ENCODE results near the gene FAM193B. TPM values are rescaled to one million over a fixed set of nuclear protein-coding genes. Genes with fewer than 3 reads are reported as not detected.

FAM193B gene
- total and polyA plus RNA-seq, 4 donors = 14.3 to 31.8 (median 15.8) TPM

DNA sequence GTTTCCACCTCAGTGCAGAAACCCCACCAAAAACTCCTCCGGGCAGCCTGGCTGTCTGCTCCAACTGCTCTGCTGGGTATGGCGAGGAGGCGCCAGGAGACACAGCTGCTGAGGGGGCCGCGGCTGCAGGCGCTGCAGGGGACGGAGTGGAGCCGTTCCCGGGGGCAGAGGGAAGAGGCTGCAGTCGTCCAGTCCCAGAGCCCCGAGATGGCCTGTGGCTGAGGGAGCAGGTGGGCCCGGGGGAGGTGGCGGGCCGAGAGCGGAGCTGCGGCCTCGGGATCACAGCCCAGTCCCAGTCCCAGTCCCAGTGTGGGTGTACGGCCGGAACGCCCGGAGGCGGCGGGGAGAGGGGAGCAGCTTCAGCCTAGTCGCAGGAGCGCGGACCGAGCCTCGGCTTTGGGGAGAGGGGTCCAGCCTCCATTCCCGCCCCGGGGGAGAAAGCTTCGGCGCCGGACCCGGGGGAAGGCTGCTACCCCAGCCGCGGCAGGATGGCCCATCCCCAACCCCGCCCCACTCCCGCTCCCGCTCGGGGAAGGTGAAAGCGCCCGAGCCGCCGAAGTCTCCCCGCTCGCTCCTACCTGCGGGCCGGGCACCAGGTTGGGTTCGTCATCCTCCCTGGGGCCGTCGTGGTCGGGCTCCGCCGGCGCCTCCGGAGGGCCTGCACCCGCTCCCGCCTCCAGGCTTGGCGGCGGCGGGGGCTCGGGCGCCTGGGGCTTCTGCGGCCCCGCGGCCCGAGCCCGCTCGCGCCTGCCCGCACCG, 513 bp downstream of the FAM193B start:
- Histone ChIP-seq H3K4me1 (ENCODE audit: control insufficient read depth in 4 of 4, insufficient read depth in 4 of 4, low read length in 3 of 4) (peaks cover 9 to 21% (median 18%) of the 10 kb centered on the region in 4 donors), H3K27me3 (ENCODE audit: control insufficient read depth in 4 of 4, insufficient read depth in 4 of 4, low read length in 3 of 4) (no peaks in the 10 kb centered on the region), H3K27ac (ENCODE audit: low read depth in 1 of 2, low read length in 2 of 2) (peak overlapping the region; percentile 70 to 77), H3K36me3 (ENCODE audit: control insufficient read depth in 4 of 4, insufficient read depth in 3 of 4, low read depth in 1 of 4, low read length in 3 of 4) (peaks cover 0 to 4% (median 3%) of the 10 kb centered on the region in 4 donors), H3K9me3 (ENCODE audit: control insufficient read depth in 4 of 4, low read length in 3 of 4) (no peaks in the 10 kb centered on the region), H3K9ac (ENCODE audit: low read depth in 1 of 2, low read length in 2 of 2) (peak overlapping the region in 1 of 2 donors; percentile 54), H3K4me3 (ENCODE audit: low read depth in 1 of 3, low read length in 3 of 3) (peak overlapping the region; percentile 69 to 98 (median 92))
- TF ChIP-seq, protein P1, sequence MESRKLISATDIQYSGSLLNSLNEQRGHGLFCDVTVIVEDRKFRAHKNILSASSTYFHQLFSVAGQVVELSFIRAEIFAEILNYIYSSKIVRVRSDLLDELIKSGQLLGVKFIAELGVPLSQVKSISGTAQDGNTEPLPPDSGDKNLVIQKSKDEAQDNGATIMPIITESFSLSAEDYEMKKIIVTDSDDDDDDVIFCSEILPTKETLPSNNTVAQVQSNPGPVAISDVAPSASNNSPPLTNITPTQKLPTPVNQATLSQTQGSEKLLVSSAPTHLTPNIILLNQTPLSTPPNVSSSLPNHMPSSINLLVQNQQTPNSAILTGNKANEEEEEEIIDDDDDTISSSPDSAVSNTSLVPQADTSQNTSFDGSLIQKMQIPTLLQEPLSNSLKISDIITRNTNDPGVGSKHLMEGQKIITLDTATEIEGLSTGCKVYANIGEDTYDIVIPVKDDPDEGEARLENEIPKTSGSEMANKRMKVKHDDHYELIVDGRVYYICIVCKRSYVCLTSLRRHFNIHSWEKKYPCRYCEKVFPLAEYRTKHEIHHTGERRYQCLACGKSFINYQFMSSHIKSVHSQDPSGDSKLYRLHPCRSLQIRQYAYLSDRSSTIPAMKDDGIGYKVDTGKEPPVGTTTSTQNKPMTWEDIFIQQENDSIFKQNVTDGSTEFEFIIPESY (IDR thresholded peaks at IDR 0.05) = no peak
- no peak for TF ChIP-seq SP1 (IDR thresholded peaks at IDR 0.05)
- no peak for TF ChIP-seq HNF4G (IDR thresholded peaks at IDR 0.05)
- TF ChIP-seq NR2F2 (IDR thresholded peaks at IDR 0.05) = no peak
- TF ChIP-seq EGR1 (IDR thresholded peaks at IDR 0.05; ENCODE audit: low read depth in 2 of 2) = no peak
- TF ChIP-seq GABPA (IDR thresholded peaks at IDR 0.05 in 1 of 2, conservative IDR thresholded peaks at IDR 0.05 in 1 of 2) = no peak
- TF ChIP-seq, protein P2, sequence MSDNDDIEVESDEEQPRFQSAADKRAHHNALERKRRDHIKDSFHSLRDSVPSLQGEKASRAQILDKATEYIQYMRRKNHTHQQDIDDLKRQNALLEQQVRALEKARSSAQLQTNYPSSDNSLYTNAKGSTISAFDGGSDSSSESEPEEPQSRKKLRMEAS (IDR thresholded peaks at IDR 0.05) = no peak
- no peak for TF ChIP-seq JUND (IDR thresholded peaks at IDR 0.05)
- TF ChIP-seq RAD21 (IDR thresholded peaks at IDR 0.05) = no peak
- no peak for TF ChIP-seq YY1 (IDR thresholded peaks at IDR 0.05)
- TF ChIP-seq, protein P3, sequence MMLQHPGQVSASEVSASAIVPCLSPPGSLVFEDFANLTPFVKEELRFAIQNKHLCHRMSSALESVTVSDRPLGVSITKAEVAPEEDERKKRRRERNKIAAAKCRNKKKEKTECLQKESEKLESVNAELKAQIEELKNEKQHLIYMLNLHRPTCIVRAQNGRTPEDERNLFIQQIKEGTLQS (IDR thresholded peaks at IDR 0.05) = no peak
- no peak for TF ChIP-seq RXRA (IDR thresholded peaks at IDR 0.05)
- TF ChIP-seq TAF1 (conservative IDR thresholded peaks at IDR 0.05) = no peak
- DNase-seq (ENCODE audit: low spot score) = peak; percentile 68
- WGBS = under 1% methylated on average over 72 of the region's 72 CpGs

DNA sequence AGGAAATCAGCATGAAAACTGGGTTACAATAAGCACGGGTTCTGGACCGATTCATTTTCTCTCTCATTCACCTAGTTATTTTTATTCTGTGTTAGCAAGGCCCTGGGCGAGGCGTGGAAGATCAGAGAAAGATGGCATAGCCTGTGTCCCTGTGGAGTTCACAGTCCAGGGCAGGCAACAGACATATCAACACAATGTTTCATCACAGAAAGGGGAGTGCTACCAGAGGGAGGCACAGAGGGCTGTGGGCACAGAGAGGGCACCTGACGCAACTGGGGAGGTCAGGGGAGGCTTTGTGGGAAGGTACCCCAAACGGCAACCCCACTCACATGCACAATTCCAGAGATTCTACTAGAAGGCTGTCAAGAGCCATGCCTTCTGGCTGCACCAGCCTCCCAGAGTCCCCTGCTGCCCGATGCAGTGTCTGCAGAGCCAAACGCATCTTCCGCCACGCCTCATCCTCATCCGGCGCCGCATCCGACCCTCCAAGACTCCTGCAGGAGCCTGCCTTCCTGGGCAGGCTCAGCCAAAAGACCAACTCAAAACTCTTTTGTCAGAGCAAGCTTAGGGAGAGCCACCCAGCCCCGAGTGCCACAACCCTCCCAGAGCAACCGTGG, 1.4 kb downstream of the FAM193B start:
- Histone ChIP-seq H3K9me3 (ENCODE audit: control insufficient read depth in 4 of 4, low read length in 3 of 4) (no peaks in the 10 kb centered on the region), H3K27me3 (ENCODE audit: control insufficient read depth in 4 of 4, insufficient read depth in 4 of 4, low read length in 3 of 4) (no peaks in the 10 kb centered on the region), H3K36me3 (ENCODE audit: control insufficient read depth in 4 of 4, insufficient read depth in 3 of 4, low read depth in 1 of 4, low read length in 3 of 4) (peaks cover 0 to 4% (median 3%) of the 10 kb centered on the region in 4 donors), H3K27ac (ENCODE audit: low read depth in 1 of 2, low read length in 2 of 2) (peak overlapping the region; percentile 70 to 77), H3K4me1 (ENCODE audit: control insufficient read depth in 4 of 4, insufficient read depth in 4 of 4, low read length in 3 of 4) (peaks cover 9 to 26% (median 18%) of the 10 kb centered on the region in 4 donors), H3K4me3 (ENCODE audit: low read depth in 1 of 3, low read length in 3 of 3) (peak overlapping the region; percentile 69 to 98 (median 92)), H3K9ac (ENCODE audit: low read depth in 1 of 2, low read length in 2 of 2) (peak overlapping the region; percentile 28 to 54)
- TF ChIP-seq, protein P3 (IDR thresholded peaks at IDR 0.05) = no peak
- TF ChIP-seq JUND (IDR thresholded peaks at IDR 0.05) (peak in 1 of 2 donors; percentile 29), RXRA (IDR thresholded peaks at IDR 0.05) (peak; percentile 37 to 78), SP1 (IDR thresholded peaks at IDR 0.05) (peak; percentile 39), HNF4G (IDR thresholded peaks at IDR 0.05) (no peak), HNF4A (conservative IDR thresholded peaks at IDR 0.05) (peak; percentile 71 to 87), FOXA2 (IDR thresholded peaks at IDR 0.05) (peak; percentile 33), YY1 (IDR thresholded peaks at IDR 0.05) (peak; percentile 71), TAF1 (conservative IDR thresholded peaks at IDR 0.05) (no peak)
- TF ChIP-seq, protein P1 (IDR thresholded peaks at IDR 0.05) = no peak
- TF ChIP-seq, protein P2 (IDR thresholded peaks at IDR 0.05) = no peak
- TF ChIP-seq, protein P4, sequence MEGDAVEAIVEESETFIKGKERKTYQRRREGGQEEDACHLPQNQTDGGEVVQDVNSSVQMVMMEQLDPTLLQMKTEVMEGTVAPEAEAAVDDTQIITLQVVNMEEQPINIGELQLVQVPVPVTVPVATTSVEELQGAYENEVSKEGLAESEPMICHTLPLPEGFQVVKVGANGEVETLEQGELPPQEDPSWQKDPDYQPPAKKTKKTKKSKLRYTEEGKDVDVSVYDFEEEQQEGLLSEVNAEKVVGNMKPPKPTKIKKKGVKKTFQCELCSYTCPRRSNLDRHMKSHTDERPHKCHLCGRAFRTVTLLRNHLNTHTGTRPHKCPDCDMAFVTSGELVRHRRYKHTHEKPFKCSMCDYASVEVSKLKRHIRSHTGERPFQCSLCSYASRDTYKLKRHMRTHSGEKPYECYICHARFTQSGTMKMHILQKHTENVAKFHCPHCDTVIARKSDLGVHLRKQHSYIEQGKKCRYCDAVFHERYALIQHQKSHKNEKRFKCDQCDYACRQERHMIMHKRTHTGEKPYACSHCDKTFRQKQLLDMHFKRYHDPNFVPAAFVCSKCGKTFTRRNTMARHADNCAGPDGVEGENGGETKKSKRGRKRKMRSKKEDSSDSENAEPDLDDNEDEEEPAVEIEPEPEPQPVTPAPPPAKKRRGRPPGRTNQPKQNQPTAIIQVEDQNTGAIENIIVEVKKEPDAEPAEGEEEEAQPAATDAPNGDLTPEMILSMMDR (IDR thresholded peaks at IDR 0.05; ENCODE audit: low read depth, low read length, missing input control) = no peak
- DNase-seq (ENCODE audit: low spot score) = no peak
- WGBS = 31% methylated on average over 16 of the region's 16 CpGs
